Ramos (cell line): ENCODE measurements around the gene ACSL3.

Experiments
- in situ Hi-C: fragments of 300-500 bp; cut with MboI; formaldehyde crosslinking; loops from one replicate; pipeline ENCODE4 v1.14.3; 2022; ENCODE audit warnings: low sequenced_read_pairs; ENCODE audit not compliant: unreplicated experiment

ACSL3 gene

DNA sequence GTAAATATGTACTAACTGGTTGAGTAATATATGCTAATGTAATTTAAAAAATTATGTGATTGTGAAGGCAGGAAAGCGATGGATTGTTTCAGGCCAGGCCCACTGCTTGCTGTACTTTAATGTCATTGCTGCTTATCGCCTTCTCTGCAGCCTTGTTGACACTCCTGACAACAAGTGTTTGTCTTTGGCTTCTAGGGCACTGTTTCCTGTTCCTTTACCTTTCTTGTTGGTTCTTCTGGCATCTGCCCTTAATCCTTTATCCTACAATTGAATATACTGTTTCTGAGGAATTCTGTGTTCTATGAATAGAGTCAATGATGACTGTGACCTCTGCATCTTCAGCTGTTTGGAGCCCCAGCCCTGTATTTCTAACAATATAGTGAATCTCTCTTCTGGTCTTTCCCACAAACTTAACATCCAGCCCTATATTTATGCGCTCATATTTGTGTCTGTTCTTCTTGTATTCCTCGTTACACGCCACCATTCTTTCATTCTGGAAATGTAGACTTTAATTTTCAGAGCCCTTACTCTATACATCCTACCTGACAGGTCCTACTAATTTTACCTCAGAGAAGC, 17.6 kb downstream of the ACSL3 start:
- in situ Hi-C loops, result no loop called here

DNA sequence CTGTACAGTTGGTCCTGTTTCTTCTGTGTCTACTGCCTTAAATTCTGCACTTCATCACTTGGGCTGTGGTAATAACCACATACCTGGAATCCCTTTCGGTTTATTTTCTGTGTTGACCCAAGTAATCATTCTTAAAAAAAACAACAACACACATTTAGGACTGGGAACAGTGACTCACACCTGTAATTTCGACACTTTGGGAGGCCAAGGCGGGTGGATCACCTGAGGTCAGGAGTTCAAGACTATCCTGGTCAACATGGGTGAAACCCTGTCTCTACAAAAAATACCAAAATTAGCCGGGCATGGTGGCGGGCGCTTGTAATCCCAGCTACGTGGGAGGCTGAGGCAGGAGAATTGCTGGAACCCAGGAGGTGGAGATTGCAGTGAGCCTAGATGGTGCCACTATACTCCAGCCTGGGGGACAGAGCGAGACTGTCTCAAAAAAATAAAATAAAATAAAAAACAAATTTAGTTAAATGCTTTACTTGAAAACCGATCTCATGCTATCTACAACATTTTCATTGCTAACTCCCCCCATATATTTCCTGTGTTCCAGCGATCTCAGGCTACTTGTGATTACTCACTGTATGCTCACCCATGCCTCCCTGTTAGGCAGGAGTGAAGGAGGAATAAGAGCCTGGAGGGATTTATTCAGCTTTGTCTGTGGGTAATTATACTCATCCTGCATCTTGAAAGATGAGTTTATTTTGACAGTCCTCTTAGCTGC, 18.2 kb downstream of the ACSL3 start:
- in situ Hi-C loops, result no loop called here

DNA sequence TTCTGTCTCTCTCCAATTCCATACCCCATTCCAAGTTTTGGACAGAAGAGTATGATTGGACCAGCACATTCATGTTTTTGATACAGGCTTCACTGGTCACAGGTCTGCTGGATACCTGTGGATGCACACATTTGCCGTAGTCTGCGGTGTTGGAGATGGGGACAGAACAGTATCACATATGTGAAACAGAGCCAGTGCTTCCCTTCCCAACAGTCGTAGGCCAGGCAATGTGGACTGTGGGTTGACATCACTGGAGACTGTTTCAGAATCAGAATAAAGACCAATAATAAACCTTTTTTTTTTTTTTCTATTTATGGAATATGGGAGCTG, 18.7 kb downstream of the ACSL3 start:
- in situ Hi-C loops, result no loop called here

DNA sequence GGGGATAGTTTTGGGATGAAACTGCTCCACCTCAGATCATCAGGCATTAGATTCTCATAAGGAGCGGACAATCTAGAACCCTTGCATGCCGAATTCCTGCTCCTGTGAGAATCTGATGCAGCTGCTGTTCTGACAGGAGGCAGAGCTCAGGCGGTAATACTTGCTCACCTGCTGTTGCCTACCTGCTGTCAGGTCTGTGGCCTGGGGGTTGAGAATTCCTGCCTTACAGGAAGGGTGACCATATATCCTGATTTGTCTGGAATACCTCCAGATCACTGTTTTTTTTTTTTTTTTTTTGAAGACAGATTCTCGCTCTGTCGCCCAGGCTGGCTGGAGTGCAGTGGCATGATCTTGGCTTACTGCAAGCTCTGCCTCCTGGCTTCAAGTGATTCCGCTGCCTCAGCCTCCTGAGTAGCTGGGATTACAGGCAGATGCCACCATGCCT, 21.7 kb downstream of the ACSL3 start:
- in situ Hi-C loops, result no loop called here

DNA sequence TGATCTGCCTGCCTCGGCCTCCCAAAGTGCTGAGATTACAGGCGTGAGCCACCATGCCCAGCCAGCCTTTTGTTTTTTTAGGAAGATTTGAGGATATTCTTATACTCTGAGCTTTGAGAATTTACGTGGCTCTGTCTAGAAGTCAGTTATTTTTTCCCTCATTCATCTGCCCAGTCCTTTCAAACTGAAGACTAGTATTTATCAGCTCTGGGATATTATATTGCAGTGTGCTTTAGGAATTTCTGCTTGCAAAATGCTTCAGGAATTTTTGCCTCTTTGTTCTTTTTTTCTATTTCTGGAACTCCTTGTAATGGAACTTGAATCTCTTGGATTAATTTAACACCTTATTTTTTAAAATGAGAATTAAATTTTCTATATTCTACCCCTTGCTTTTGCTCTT, 22.6 kb downstream of the ACSL3 start:
- in situ Hi-C loops, result no loop called here

DNA sequence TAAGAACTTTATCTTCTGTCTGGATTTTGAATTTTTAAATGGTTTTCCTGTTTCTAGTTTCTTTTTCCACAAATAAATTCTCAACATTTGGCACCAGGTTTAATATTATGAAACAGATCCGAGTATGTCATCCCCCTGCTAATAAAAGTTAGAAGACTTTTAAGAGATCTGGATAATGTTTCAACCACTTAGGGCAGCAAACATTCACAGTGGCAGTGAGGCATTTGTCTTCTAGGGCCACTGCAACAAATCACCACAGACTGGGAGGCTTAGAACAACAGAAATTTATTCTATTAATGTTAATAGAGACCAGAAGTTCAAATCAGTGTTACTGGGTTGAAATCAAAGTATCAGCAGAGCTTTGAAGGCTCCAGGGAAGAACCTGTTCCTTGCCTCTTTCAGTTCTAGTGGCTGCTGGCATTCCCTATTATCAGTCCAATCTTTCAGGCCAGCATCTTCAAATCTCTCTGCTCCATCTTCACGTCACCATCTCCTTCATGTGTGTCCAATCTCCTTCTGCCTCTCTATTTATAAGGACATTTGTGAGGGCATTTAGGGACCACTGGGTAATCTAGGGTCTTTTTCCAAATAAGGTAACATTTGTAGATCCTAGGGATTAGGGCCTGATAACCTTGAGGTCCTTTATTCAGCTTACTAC, 23.4 kb downstream of the ACSL3 start:
- in situ Hi-C loops, result no loop called here

DNA sequence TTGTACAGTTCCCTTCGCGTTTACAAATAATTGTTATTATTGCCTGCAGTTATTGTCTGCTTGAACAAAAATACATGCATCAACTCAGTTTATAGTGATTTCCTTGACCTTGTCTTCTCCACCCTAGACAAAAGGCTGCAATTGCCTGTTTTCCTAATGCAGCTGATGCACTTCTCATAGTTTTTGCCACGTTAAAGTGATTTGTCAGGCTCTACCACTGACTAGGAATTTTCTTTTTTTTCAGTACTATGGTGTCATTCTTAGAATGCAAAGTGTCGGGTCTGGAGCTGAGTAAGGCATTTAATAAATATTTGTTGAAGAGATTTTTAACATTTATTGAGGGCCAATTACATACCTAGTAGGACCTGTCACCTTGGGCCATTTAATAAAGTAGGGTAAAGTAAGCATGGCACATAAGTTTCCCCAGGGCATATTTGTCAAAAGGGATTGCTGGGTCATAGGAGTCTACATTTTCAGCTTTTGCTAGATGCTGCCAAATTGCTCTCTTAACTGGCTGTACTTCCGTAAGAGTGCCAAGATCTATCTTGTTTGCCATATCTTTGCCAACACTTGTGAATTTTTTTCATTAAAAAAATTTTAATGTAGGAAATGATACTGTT, 24.1 kb downstream of the ACSL3 start:
- in situ Hi-C loops, result no loop called here

DNA sequence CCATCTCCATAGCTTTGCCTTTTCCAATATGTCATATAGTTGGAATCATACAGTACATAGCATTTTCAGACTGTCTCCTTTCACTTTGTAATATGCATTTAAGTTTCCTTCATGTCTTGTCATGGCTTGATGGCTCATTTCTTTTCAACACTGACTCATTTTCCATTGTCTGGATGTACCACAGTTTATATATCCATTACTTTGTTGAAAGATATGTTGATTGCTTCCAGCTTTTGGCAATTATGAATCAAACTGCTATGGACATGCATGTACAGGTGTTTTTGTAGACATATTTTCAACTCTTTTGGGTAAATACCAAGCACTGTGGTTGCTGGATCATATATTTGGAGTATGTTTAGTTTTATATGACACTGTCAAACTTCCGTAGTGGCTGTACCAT, 26.3 kb downstream of the ACSL3 start:
- in situ Hi-C loops, result no loop called here

DNA sequence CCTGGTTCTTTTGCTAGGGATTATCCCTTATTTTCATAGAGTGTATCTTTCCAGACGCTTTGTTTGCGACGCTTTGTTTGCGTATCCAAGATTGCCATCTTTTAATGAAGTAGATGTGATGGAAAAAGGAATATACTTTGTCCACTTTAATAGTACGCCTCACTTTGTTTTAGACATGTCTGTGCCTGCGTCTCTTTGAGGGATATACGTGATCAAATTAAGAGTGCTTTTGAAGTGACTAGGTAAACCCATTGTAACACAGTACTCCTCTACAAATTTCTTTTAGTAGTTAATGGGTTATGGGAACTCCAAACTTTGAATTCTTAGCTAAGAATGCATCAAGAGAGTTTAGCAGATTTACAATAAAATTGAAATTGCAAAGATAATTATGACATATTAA, 27.9 kb downstream of the ACSL3 start:
- in situ Hi-C loops, result no loop called here

DNA sequence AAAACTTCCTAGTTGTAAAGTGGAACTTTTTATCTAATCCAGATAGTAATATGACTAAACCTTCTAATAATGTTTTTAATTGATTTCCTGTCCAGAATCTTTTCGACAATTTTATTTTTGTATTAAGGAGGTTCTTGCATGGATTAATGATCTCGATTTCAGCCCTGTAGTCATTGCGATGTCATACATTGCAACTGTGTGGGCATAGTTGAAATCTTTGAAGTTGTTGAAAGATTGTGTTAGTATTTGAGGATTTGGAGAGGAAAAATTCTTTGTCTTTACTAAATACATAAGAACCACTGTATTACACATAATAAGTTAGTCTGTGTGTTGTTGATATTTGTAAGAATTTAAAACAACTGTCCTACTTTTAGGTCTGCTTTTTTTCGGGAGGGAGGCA, 31.1 kb downstream of the ACSL3 start:
- in situ Hi-C loops, result no loop called here

DNA sequence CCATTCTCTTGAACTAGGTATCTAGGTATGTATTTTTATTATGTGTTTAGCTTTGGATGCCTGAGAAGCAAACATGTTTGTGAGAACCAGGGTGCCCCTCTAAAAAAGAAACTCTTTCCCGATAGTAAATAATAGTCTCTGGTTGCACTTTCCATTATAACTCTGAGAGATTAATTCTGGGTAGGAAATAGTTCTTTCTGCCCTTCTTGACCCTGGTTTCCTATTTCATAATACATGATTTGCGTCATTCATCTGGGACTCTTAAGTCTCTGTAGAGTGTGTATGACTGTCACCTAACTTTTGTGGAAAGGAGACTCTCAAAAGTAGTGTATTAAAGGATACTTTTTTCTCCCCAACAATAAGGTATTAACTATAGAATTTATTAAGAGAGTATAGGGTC, 31.5 kb downstream of the ACSL3 start:
- in situ Hi-C loops, result no loop called here

DNA sequence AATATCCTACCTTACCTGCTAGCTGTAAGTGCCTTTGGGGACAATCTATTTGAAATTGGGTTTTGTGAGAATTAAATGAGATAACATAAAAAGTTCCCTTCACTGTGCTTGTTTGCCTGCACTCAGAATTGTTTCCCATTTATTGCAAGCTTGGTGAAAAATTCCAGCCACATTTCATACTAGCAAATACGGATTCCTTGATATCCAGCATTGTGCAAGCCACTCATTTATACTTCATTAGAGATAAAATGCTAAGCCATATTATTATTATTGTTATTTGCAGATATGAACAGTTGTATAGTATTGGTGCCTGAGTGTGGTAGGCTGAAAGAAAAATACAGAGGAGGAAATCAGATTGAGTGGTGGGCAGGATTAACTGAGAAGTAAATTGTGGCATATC, 31.9 kb downstream of the ACSL3 start:
- in situ Hi-C loops, result no loop called here

DNA sequence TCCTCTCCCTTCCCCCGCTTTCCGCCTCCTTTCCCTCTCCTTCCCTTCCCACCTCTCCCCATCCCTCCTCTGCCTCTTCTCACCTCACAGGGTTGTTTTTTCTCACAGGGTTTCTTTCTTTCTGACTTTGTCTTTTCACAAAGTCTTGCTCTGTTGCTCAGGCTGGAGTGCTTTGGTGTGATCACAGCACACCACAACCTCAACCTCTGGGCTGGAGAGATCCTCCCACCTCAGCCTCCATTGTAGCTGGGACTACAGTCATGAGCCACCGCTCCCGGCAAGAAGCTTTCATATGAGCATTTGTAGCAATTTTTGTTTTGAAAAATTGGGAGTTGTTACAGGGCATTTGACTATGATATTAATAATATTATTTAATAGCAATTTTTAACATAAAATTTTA, 32.9 kb downstream of the ACSL3 start:
- in situ Hi-C loops, result no loop called here

DNA sequence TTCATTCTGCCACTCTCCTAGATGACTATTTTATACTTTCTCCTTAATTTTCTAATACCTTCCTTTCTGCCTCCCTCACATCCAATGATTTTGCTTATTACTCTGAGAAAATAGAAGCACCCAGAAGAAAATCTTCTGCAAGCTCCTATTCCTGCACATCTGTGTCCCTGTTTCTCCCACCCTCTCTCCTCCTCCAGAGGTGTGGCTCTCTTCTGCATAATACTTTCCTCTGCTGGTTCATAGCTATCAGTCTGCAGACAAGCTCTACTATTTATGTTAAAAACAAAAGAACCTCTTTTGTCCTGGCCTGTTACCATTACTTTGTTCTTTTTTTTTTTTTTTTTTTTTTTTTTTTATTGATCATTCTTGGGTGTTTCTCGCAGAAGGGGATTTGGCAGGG, 34.3 kb downstream of the ACSL3 start:
- in situ Hi-C loops, result no loop called here

DNA sequence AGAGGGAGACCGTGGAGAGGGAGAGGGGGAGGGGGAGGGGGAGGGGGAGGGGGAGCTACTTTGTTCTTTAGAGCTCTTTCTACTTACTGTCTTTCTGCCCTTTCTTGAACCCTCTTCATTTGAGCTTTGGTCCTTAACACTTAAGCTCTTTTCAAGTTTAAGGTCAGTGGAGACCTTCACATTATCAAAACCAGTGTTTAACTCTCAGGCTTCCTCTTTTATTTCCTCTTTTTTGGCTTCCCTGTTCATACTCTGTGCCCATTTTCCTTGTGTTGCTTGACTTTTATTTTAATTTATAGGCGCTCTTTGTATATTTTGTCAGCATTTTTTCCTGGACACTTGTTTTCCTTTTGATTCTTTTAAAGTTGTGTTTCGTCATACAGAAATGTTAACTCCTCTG, 37.1 kb downstream of the ACSL3 start:
- in situ Hi-C loops, result no loop called here

DNA sequence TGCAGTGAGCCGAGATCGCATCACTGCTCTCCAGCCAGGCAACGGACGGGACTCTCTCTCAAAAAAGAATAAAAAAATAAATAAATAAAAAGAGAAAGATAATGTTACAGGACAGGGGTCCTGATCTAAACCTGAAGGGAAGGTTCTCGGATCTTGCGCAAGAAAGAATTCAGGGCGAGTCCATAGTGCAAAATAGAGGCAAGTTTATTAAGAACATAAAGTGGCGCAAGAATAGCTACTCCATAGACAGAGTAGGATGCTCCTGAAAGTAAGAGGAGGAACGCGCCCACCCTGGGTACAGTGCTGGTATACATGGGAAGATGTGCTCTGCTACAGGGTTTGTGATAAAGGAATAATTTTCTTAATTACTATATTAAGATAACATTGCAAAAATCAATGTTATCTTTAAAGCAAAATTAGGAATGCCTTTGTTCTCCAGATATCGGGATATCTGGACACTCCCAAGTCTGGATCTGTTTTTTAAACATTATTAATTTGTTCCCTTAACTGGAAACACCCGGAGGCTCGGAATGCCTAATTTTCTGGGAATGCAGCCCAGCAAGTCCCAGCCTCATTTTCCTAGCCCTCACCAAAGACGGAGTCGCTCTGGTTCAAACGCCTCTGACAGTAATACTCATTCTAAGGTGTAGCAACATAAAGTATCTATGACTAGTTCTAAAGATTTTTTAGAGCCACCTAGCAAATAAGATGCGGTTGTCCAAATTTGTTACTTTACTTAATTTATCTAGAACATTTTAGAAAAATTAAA, 38.8 kb downstream of the ACSL3 start:
- in situ Hi-C loops, result loop anchor here (10.0 kb wide), 1 partner anchor 205 kb away; no protein-coding TSS in a partner anchor

DNA sequence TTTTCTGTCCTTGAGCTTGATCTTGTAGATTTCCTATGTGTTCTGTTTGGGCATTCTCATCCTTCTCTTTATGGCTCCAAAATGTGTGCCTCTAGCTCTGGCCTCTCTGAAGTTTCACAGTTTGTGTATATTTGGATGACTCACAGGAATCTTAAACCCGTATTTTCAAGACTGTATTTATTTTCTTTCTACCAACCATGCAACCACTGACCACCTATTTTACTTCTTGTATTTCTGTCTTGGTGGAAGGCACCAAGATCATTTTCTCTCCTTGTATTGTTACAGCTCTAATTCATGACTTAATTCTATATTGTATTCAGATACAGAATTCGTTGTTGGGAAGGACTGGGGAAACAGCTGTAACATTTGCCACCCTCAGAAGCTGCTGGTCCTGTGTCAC, 39.5 kb downstream of the ACSL3 start:
- in situ Hi-C loops, result loop anchor here (10.0 kb wide), 1 partner anchor 206 kb away; no protein-coding TSS in a partner anchor

DNA sequence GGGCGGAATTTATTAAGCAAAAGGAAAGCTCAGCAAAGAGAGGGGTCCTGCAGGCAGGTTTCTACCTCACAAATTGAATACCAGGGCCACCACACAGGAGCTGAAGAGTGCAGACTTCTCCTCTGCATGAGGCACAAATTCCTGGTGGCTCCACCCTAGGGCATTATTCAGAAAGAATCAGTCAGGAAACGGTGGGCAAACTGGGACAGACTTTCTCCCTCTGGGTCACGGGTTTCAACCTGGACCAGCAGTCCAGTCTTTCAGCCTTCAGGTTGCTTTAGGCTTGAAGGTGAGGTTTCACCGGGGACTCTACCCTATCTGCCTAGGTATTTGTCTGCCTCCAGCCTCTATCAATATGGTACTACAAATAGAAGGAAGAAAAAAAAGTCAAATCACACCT, 41.8 kb downstream of the ACSL3 start:
- in situ Hi-C loops, result loop anchor here (10.0 kb wide), 1 partner anchor 208 kb away; no protein-coding TSS in a partner anchor

DNA sequence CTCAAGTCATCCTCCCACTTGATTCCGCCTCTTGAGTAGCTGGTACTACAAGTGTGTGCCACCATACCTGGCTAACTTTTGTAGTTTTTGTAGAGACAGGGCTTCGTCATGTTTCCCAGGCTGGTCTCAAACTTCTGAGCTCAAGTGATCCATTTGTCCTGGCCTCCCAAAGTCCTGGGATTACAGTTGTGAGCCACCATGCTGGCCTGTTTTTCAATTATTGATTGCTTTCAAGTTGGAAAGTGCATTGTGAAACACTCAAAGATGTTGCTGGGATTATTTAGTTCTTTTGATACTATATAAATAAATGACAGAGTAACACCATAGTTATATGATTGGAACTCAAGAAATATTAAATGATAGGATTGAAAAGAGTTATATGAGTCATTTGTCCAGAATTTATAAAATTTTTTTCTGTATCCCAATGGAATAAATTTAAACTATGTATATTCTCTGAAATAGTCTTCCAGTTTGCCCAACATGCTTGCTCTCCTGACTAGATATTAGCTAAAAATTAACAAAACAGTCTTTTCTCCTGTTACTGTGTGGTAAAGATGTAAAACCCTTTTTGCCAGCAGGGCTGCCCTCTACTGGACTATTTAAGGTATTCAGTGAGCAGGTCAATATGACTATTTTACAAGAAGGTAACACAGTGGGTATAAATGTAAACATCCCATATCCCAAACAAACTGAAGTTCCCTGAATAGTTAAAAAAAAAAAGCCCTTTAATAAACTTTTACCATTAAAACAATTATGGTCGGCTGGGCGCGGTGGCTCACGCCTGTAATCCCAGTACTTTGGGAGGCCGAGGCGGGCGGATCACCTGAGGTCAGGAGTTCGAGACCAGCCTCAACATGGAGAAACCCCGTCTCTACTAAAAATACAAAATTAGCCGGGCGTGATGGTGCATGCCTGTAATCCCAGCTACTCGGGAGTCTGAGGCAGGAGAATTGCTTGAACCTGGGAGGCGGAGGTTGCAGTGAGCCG, 42.7 kb downstream of the ACSL3 start:
- in situ Hi-C loops, result loop anchor here (10.0 kb wide), 1 partner anchor 209 kb away; no protein-coding TSS in a partner anchor
